HEK293T (cell line): Measurements from ENCODE around the gene TMEM154.

Experiments
- CTCF ChIA-PET: fragments of 350-600 bp; formaldehyde crosslinking; extraction: SDS; loops from one replicate; lab custom pipeline; 2021; ENCODE audit warnings: antibody characterized with exemption, inconsistent platforms; lab: Yijun Ruan, JAX
- POLR2A ChIA-PET: fragments of 350-600 bp; formaldehyde crosslinking; extraction: SDS; loops from one replicate; lab custom pipeline; 2020; ENCODE audit warnings: antibody characterized with exemption, inconsistent platforms; lab: Yijun Ruan, JAX
- DNase-seq: peaks from one replicate; pipeline ENCODE4 v3.0.0; 2012; ENCODE audit warnings: mixed read lengths; ENCODE audit errors: extremely low spot score
- ARNT ChIP-seq: fragments of 450-650 bp; IDR thresholded peaks from 2 replicates; pipeline ENCODE4 v1.6.1; 2017; ENCODE audit warnings: mild to moderate bottlenecking
- BHLHE40 ChIP-seq: fragments of 450-650 bp; IDR thresholded peaks from 2 replicates; pipeline ENCODE4 v1.6.1; 2016; ENCODE audit warnings: mild to moderate bottlenecking, moderate library complexity, borderline replicate concordance
- CTBP1 ChIP-seq: fragments of 450-650 bp; IDR thresholded peaks from 2 replicates; pipeline ENCODE4 v1.6.1; 2016; ENCODE audit warnings: borderline replicate concordance
- ELF4 ChIP-seq: fragments of 450-650 bp; IDR thresholded peaks from 2 replicates; pipeline ENCODE4 v1.6.1; 2017; ENCODE audit warnings: antibody characterized with exemption
- FOXA1 ChIP-seq: fragments of 450-650 bp; IDR thresholded peaks from 2 replicates; pipeline ENCODE4 v1.6.1; 2016; ENCODE audit warnings: mild to moderate bottlenecking
- FOXK2 ChIP-seq: fragments of 450-650 bp; IDR thresholded peaks from 2 replicates; pipeline ENCODE4 v1.6.1; 2016; ENCODE audit warnings: mild to moderate bottlenecking
- FOXM1 ChIP-seq: fragments of 450-650 bp; IDR thresholded peaks from 2 replicates; pipeline ENCODE4 v1.6.1; 2017; ENCODE audit warnings: mild to moderate bottlenecking, borderline replicate concordance
- HDGF ChIP-seq: fragments of 450-650 bp; IDR thresholded peaks from 2 replicates; pipeline ENCODE4 v1.6.1; 2017; ENCODE audit warnings: antibody characterized with exemption, borderline replicate concordance
- L3MBTL2 ChIP-seq: fragments of 450-650 bp; conservative IDR thresholded peaks from 2 replicates; pipeline ENCODE4 v1.6.1; 2016; ENCODE audit warnings: mild to moderate bottlenecking
- LEF1 ChIP-seq: fragments of 450-650 bp; IDR thresholded peaks from 2 replicates; pipeline ENCODE4 v1.6.1; 2017; ENCODE audit warnings: mild to moderate bottlenecking, borderline replicate concordance
- NFRKB ChIP-seq: fragments of 450-650 bp; IDR thresholded peaks from 2 replicates; pipeline ENCODE4 v1.6.1; 2016; ENCODE audit warnings: mild to moderate bottlenecking, moderate library complexity
- SP1 ChIP-seq: fragments of 450-650 bp; IDR thresholded peaks from 2 replicates; pipeline ENCODE4 v1.6.1; 2017
- SUZ12 ChIP-seq: fragments of 450-650 bp; IDR thresholded peaks from 2 replicates; pipeline ENCODE4 v1.6.1; 2016; ENCODE audit warnings: mild to moderate bottlenecking
- TARDBP ChIP-seq: fragments of 450-650 bp; IDR thresholded peaks from 2 replicates; pipeline ENCODE4 v1.6.1; 2016
- ZNF384 ChIP-seq: fragments of 450-650 bp; IDR thresholded peaks from 2 replicates; pipeline ENCODE4 v1.6.1; 2016
- TF ChIP-seq, protein P1 (sequence below): fragments of 450-650 bp; IDR thresholded peaks from 2 replicates; pipeline ENCODE4 v1.6.1; 2016

Gene TMEM154

DNA sequence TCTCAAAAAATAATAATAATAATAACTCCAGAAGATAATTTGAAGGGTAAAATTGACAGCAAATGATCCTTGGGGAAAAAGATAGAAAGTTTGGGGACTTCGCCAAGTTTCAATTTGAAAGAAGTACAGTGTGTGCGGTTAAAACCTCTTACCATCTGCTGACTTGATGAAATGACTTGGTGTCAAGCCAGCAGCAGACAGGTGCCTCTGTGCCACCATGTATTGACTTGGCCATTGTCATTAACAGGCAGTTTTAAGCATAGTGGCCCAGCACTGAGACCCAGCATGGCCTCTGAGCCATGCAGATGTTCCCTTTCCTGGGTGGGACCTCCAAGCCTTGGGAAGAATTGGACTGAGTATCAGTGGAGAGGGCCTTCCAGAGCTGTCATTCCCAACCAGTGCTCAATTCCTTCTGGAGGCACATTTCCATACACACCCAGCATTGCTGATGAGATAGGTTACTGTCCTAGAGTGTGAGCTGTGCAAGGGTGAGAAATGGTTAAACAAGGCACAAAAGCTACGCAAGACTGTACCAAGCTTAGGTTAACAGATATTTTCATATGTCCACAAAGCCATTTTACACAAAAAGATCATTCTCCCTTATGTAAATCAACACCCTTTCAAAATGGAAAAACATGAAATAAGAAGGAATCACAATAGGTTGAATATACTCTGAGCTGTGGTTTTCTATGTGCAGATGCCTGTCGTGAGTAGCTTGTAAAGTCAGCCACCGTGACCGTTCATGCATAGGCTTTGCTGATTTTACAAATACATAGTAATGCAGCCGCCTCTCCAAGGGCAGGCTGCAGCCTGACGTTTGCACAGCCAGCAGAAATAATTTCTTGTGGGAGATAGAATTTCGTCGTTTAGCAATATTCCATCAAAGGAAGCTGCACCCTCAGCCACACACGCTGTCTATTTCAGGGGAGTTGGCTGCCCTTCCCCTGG is 84.5 kb downstream of the TMEM154 start:
- TF ChIP-seq, protein P1, sequence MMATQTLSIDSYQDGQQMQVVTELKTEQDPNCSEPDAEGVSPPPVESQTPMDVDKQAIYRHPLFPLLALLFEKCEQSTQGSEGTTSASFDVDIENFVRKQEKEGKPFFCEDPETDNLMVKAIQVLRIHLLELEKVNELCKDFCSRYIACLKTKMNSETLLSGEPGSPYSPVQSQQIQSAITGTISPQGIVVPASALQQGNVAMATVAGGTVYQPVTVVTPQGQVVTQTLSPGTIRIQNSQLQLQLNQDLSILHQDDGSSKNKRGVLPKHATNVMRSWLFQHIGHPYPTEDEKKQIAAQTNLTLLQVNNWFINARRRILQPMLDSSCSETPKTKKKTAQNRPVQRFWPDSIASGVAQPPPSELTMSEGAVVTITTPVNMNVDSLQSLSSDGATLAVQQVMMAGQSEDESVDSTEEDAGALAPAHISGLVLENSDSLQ = no peak
- no peak for TF ChIP-seq L3MBTL2
- no peak for TF ChIP-seq FOXM1
- no peak for TF ChIP-seq CTBP1
- TF ChIP-seq SUZ12 = no peak
- TF ChIP-seq ELF4 = no peak
- no peak for TF ChIP-seq FOXK2
- no peak for TF ChIP-seq ZNF384
- TF ChIP-seq FOXA1 = no peak
- ChIA-PET CTCF (no interaction called here), POLR2A (interaction anchor here (1.0 kb wide), 2 partner anchors 30 to 59 kb away, joined by 4 read pairs; partner anchors contain the start of gene FBXW7)
- DNase-seq = no peak

DNA sequence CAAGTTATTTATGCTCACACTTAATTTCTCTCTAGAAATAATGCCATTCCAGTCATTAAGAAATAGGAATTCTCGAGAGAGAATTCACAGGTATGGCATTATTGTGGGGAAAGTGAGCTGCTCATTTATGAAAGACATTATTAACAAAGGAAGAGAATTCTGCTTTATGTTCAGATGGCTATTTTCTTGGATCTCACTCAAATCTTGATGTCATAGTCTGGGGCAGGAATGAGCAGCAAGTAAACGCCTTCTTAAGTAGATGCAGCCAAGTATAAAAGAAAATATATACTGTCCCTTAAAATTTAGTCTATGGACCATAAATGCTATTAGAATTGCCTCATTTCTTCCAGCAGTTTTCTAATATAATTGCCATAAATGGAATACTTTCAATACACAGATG is 85.7 kb downstream of the TMEM154 start:
- DNase-seq = no peak
- TF ChIP-seq HDGF (no peak), BHLHE40 (no peak), FOXA1 (no peak)
- ChIA-PET CTCF (no interaction called here), POLR2A (no interaction called here)

DNA sequence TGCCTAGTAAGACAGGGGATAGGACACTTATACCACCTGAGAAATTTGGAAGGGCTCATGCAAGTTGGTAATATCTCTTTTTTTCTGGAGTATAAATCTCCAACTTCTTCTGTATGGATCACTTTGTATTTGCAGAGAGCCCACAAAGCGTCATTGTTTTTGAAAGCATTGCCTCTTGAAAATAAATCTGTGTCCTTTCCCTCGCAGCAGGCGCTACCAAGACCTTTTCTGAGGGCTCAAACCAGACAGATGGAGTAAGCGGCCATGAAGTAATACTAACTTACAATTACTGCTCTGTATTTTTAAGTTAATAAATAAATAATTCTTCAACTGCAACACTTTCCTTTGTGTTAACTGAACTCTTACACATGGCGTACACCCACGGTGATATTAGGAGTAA is 87.9 kb downstream of the TMEM154 start:
- CTCF ChIA-PET = no interaction called here
- TF ChIP-seq ELF4 (no peak), SUZ12 (no peak), TARDBP (no peak), ZNF384 (no peak)
- no peak for DNase-seq
- POLR2A ChIA-PET = interaction anchor here (2.2 kb wide), 1 partner anchor 56 kb away, joined by 10 read pairs; the partner anchor contains the start of gene FBXW7

DNA sequence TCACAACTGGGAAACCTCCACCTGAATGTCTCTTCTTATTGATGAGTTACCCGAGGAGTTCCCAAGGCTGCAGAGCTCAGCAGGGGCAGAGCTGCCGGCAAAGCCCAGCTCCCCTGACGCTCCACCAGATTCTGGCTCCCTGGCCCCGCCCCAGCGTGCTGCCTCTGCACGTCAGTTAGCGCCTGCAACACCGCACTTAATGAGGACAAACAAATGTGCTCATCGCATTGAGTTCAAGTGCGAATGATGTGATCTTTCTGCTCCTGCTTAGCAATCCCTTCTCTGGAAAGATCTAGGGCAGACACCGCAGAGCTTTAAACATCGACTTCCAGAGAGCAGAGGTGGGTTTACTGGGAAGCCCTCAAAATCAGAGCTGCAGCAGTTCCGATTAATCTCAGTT is 88.4 kb downstream of the TMEM154 start:
- CTCF ChIA-PET = interaction anchor here (0.6 kb wide), 1 partner anchor 49 kb away, joined by 3 read pairs; no protein-coding TSS in a partner anchor
- TF ChIP-seq, protein P1 = peak; percentile 79
- no peak for TF ChIP-seq HDGF
- POLR2A ChIA-PET = interaction anchor here (1.2 to 2.2 kb wide), 2 partner anchors 55 to 189 kb away, joined by 3 to 10 read pairs; partner anchors contain the start of genes ARFIP1, FBXW7 and TIGD4
- peak; percentile 60 for DNase-seq

DNA sequence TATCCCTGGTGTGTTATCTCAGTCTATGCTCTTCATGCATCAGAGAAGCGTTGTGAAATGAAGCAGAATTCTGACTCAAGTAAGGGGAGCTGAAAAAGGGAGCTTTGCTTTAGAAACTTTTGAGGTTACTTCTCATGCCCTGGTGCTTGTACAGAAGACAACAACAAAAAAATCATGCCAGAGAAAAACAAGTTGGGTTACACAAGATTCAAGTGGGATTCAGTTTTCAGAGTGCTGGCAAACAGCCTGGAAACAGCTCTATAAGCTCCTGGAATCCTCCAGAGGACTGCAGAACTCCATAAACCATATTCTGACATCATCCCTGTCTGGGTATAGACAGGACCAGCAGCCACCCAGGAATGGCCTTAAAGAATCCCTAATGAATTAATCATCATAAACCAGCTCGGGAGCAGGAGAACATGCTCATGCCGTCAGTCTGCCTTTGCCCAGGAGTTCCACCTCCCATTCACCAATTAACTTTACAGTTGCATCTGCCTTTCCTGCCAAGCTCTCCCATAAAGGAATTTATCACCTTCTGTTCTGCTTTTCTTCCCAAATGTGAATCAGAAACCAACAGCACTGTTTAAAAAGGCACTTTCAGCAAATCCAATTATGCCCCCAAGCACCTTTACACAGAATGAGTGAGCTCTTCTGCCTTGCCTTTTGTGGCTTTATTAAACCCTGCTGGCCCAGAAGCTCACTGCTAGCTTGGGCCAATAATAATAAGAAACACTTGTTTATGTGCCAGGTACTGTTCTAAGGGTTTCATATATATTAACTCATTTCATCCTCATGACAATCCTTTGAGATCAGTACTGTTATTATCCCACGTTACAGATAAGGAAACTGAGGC is 89.4 kb downstream of the TMEM154 start:
- DNase-seq = peak; percentile 40
- CTCF ChIA-PET = interaction anchor here (0.6 to 1.9 kb wide), 4 partner anchors 11 to 89 kb away, joined by 3 to 5 read pairs (median 4); no protein-coding TSS in a partner anchor
- no peak for TF ChIP-seq ELF4
- no peak for TF ChIP-seq BHLHE40
- no peak for TF ChIP-seq CTBP1
- TF ChIP-seq FOXK2 = no peak
- TF ChIP-seq, protein P1 = peak; percentile 69
- POLR2A ChIA-PET = interaction anchor here (1.1 to 2.2 kb wide), 3 partner anchors 12 to 190 kb away, joined by 3 to 10 read pairs (median 5); partner anchors contain the start of genes ARFIP1, FBXW7 and TIGD4

DNA sequence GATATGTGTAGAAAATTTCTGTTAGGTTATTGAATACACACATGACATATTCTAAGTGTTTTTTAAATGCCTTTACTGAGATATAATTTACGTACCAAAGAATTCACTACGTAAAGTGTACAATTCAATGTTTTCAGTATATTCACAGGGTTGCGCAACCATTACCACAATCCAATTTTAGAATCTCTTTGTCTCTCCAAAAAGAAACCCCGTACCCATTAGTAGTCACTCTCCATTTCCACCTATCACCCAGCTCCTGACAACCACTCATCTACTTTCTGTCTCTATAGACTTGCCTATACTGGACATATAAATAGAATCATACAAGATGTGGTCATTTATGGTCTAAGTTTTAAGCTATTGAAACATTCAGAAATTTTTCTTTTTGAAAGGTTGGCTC is 90.9 kb downstream of the TMEM154 start:
- TF ChIP-seq, protein P1 = no peak
- TF ChIP-seq FOXA1 = no peak
- TF ChIP-seq ARNT = no peak
- TF ChIP-seq FOXM1 = no peak
- TF ChIP-seq SUZ12 = no peak
- TF ChIP-seq SP1 = no peak
- TF ChIP-seq FOXK2 = no peak
- TF ChIP-seq ZNF384 = no peak
- no peak for TF ChIP-seq BHLHE40
- no peak for TF ChIP-seq NFRKB
- TF ChIP-seq CTBP1 = no peak
- TF ChIP-seq HDGF = no peak
- TF ChIP-seq TARDBP = no peak
- no peak for TF ChIP-seq L3MBTL2
- no peak for TF ChIP-seq ELF4
- TF ChIP-seq LEF1 = no peak
- POLR2A ChIA-PET = no interaction called here
- CTCF ChIA-PET = interaction anchor here (1.9 kb wide), 1 partner anchor 87 kb away, joined by 5 read pairs; no protein-coding TSS in a partner anchor
- DNase-seq = no peak
